Kidney (tissue), 14 donors: ENCODE measurements around the gene PRKCD. TPM values are rescaled to one million over a fixed set of nuclear protein-coding genes. Genes with fewer than 3 reads are reported as not detected.

ENCODE experiments used
- DNase-seq, 5 donors: peaks; one replicate each; pipeline ENCODE4 v3.0.0-alpha.2; 2013 to 2020
- FAIRE-seq: peaks from 2 replicates; lab custom pipeline; 2012; peaks lifted over from hg19 to GRCh38; lab: Jason Lieb, UNC
- H3K27ac ChIP-seq, 2 donors: one replicate each; pipeline ENCODE4 v1.7.0; 2013; ENCODE audit warnings: low read depth in 2 of 2, low read length in 2 of 2, inconsistent platforms in 1 of 2
- H3K27me3 ChIP-seq: one replicate; pipeline ENCODE4 v1.7.1; 2013; ENCODE audit warnings: low read length, inconsistent platforms; ENCODE audit not compliant: control insufficient read depth, insufficient read depth
- H3K36me3 ChIP-seq, 3 donors: one replicate each; pipeline versions ENCODE4 v1.7.0 to v1.7.1; 2013; ENCODE audit warnings: low read length in 3 of 3, control low read depth in 1 of 3, inconsistent platforms in 1 of 3; ENCODE audit not compliant: insufficient read depth in 3 of 3, control insufficient read depth in 2 of 3
- H3K4me1 ChIP-seq, 3 donors: one replicate each; pipeline versions ENCODE4 v1.7.0 to v1.7.1; 2013; ENCODE audit warnings: low read length in 3 of 3, inconsistent platforms in 1 of 3, low read depth in 1 of 3; ENCODE audit not compliant: control insufficient read depth in 2 of 3, insufficient read depth in 2 of 3
- H3K4me3 ChIP-seq, 3 donors: one replicate each; pipeline versions ENCODE4 v1.7.0 to v1.8.1; 2013; ENCODE audit warnings: low read length in 3 of 3, control low read depth in 1 of 3, inconsistent platforms in 1 of 3
- H3K9ac ChIP-seq, 3 donors: one replicate each; pipeline versions ENCODE4 v1.7.0 to v1.7.1; 2013; ENCODE audit warnings: low read length in 3 of 3, control low read depth in 1 of 3, inconsistent platforms in 1 of 3
- H3K9me3 ChIP-seq, 3 donors: one replicate each; pipeline versions ENCODE4 v1.7.0 to v1.7.1; 2013; ENCODE audit warnings: low read length in 3 of 3, control low read depth in 1 of 3, inconsistent platforms in 1 of 3; ENCODE audit not compliant: control insufficient read depth in 2 of 3, insufficient read depth in 1 of 3
- intact Hi-C: fragments of 100-400 bp; cut with DNase I; formaldehyde crosslinking; loops from one replicate; pipeline ENCODE4 v1.11.1; 2022
- polyA plus RNA-seq: library from polyadenylated mRNA; stranded (reverse); fragments of 350-450 nt; fragmentation: Illumina TruSeq; extraction: RNeasy Lipid Tissue Mini Kit (QIAGEN cat#74804); gene quantifications from one replicate; pipeline ENCODE4 v1.2.3, GENCODE V29; 2014; ENCODE audit warnings: low read depth, low replicate concordance; ENCODE audit not compliant: insufficient read depth
- total RNA-seq: library from RNA; stranded (reverse); fragmentation: NEBNext Ultra II Directional; extraction: Animal tissue kit (Norgen Biotek cat#: 25700); gene quantifications from one replicate; pipeline ENCODE4 v1.2.1, GENCODE V29; 2021
- TF ChIP-seq, protein P1 (sequence below): IDR thresholded peaks from 3 replicates; pipeline ENCODE4 v1.5.1; 2012; ENCODE audit warnings: mild to moderate bottlenecking, moderate library complexity, borderline replicate concordance; ENCODE audit not compliant: insufficient read depth; ENCODE audit errors: extremely low read depth
- donor health status: control.
- donor health status: control.
- donor health status: control.
- donor health status: control.
- donor health status: control.
- donor health status: DM: yes; HTN: yes; CAD: no.
- donor health status: Normal renal cell carcinoma (clear cell type).

Gene PRKCD
- total and polyA plus RNA-seq, 2 donors from 2014 or later: 26.6 to 29.1 TPM

DNA sequence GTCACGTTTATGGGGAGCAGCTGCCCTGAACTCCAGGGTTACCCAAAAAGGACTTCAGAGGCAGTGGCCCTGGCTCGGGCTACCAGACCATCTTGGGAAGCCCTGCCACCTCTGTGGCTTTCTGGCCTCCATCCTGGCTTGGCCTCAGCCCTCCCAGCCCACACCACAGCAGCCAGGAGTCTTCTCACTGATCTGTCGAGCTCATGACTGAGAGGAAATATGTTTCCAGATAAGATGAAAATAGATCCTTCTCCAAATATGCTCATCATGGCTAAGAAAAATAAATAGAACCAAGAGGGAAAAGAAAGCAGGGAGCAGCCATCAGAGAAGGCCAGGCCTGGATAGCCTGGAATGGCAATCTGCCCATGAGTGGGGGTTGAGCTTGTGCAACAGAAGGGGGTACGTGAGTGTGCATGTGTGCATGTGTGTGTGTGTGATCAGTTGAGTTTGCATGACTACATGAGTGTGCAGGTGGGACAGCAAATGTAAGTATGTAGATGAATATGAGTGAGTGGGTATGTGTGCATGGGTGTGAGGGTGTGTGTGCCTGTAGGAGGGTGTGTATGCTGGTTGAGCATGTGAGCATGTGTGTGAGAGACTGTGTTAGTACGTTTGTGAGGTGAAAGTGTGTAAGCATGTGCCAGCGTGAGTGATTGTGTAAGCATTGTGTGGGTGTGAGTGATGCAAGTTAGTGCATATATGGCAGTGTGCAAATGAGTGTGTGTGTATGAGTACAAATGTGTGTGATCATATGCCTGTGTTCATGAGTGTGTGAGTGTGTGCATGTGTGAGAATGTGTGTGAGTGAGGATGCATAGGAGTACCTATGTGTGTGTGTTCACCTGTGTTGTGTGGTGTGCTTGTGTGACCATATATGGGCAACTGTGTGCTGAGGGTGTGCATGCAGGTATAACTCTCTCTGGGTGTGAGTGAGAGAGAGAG lies 20.8 kb upstream of the PRKCD start:
- H3K4me1 ChIP-seq: peaks cover 0 to 7% (median 4%) of the 10 kb centered on the region in 3 donors
- no peak overlapping the region for H3K9ac ChIP-seq
- H3K27me3 ChIP-seq: no peaks in the 10 kb centered on the region
- peak overlapping the region in 1 of 3 donors; percentile 8 for H3K4me3 ChIP-seq
- DNase-seq: no peak
- H3K9me3 ChIP-seq: no peaks in the 10 kb centered on the region
- no peak for FAIRE-seq
- TF ChIP-seq, protein P1, sequence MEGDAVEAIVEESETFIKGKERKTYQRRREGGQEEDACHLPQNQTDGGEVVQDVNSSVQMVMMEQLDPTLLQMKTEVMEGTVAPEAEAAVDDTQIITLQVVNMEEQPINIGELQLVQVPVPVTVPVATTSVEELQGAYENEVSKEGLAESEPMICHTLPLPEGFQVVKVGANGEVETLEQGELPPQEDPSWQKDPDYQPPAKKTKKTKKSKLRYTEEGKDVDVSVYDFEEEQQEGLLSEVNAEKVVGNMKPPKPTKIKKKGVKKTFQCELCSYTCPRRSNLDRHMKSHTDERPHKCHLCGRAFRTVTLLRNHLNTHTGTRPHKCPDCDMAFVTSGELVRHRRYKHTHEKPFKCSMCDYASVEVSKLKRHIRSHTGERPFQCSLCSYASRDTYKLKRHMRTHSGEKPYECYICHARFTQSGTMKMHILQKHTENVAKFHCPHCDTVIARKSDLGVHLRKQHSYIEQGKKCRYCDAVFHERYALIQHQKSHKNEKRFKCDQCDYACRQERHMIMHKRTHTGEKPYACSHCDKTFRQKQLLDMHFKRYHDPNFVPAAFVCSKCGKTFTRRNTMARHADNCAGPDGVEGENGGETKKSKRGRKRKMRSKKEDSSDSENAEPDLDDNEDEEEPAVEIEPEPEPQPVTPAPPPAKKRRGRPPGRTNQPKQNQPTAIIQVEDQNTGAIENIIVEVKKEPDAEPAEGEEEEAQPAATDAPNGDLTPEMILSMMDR: no peak
- H3K27ac ChIP-seq: no peak overlapping the region
- no peaks in the 10 kb centered on the region for H3K36me3 ChIP-seq
- intact Hi-C loops: loop anchor here (10.0 kb wide), 1 partner anchor 55 kb away; no protein-coding TSS in a partner anchor

DNA sequence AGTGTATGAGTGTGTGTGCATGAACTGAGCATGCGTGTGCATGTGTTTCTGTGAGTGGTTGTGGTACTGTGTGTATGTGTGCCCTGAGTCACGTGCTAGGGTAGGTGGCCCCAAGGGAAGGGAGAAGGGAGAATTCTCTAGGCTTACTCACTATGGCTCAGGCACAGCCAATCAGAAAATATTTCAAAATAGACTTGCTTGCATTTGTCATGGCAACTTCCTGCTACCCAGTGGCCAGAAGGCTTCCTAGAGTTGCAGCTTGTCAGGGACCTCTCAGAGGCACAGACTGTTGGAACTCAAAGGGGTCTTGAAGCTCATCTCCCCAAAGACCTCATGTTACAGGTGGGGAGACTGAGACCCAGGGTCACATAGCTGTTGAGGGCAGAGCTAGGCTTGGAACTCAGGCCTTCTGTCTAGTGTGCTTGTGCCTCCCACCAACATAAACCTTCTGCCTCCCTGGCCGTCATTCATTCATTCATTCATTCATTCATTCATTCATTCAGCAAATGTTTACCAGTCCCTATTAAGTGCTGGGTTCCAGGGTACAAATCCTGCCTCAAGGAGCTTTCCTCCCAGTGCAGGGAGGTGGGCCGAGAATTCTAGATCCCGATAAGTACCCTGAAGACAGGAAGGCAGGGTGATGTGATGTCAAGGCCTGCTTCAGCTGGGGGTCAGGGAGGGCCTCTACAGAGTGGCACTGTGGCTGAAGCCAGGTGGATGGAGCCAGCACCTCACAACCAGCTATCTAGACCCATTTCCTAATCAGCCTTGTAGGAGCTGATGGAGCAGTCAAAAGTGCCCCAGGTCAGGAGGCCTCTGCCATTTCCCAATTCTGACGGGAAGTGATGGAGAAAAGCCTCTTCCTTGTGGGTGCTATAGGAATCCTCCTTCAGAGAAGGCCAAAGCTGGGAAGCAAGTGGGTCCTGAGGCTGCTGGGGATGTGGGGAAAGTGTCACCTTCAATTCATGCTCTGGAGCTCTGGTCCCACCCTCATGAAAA lies 19.9 kb upstream of the PRKCD start:
- no peak for FAIRE-seq

DNA sequence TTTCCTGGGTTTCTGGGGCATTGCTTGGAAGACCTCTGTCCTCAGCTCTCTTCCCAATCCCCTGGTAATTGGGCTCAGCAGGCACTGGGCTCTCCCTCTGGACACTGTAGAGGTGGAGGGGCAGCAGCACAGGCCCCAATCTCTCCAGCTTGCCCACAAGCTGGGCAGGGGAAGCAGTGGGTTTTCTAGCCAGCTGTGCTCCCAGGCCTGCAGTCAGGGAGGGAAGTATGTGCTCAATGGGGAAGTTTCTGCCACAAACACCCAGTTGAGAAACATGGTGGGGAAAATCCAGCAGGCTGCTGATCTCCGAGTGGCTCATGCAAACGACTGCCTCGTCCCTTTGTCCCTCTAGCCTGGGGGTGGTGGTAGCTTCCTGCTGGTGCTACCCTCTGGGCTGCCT lies 18.0 kb upstream of the PRKCD start:
- H3K9me3 ChIP-seq: no peaks in the 10 kb centered on the region
- no peak overlapping the region for H3K27ac ChIP-seq
- H3K4me1 ChIP-seq: peaks cover 0 to 7% (median 0%) of the 10 kb centered on the region in 3 donors
- no peak for DNase-seq
- FAIRE-seq: no peak
- TF ChIP-seq, protein P1: no peak
- intact Hi-C loops: no loop called here
- H3K27me3 ChIP-seq: no peaks in the 10 kb centered on the region
- H3K9ac ChIP-seq: no peak overlapping the region
- H3K36me3 ChIP-seq: no peaks in the 10 kb centered on the region
- no peak overlapping the region for H3K4me3 ChIP-seq

More for the DNA sequence above, 19.9 kb upstream of the PRKCD start:
- Histone ChIP-seq H3K4me3 (no peak overlapping the region), H3K9me3 (no peaks in the 10 kb centered on the region), H3K4me1 (peaks cover 0 to 7% (median 4%) of the 10 kb centered on the region in 3 donors), H3K9ac (no peak overlapping the region), H3K27me3 (no peaks in the 10 kb centered on the region), H3K36me3 (no peaks in the 10 kb centered on the region), H3K27ac (no peak overlapping the region)
- DNase-seq: peak in 1 of 5 donors; percentile 41
- intact Hi-C loops: no loop called here
- TF ChIP-seq, protein P1: no peak
